Neuronal stem cell (in vitro differentiated cells): ENCODE measurements around the gene PAFAH1B1. TPM values are rescaled to one million over a fixed set of nuclear protein-coding genes. Genes with fewer than 3 reads are reported as not detected.

ENCODE experiments used
- DNase-seq: peaks from one replicate; pipeline ENCODE4 v3.0.0-alpha.2; 2013; ENCODE audit warnings: low spot score
- H2AFZ ChIP-seq: one replicate; pipeline ENCODE4 v1.6.1; 2013; ENCODE audit warnings: mild to moderate bottlenecking, low read length, inconsistent platforms
- H2AK5ac ChIP-seq: 2 replicates; pipeline ENCODE4 v1.6.1; 2013; ENCODE audit warnings: low read depth, mild to moderate bottlenecking, inconsistent platforms, low read length, moderate library complexity, mixed read lengths
- H2BK120ac ChIP-seq: 2 replicates; pipeline ENCODE4 v1.6.1; 2013; ENCODE audit warnings: low read depth, mild to moderate bottlenecking, inconsistent platforms, low read length, moderate library complexity, mixed read lengths
- H2BK12ac ChIP-seq: one replicate; pipeline ENCODE4 v1.6.1; 2013; ENCODE audit warnings: low read length, inconsistent platforms
- H2BK15ac ChIP-seq: 2 replicates; pipeline ENCODE4 v1.6.1; 2013; ENCODE audit warnings: mild to moderate bottlenecking, low read length, inconsistent platforms, mixed read lengths
- H2BK5ac ChIP-seq: one replicate; pipeline ENCODE4 v1.6.1; 2013; ENCODE audit warnings: inconsistent platforms, mild to moderate bottlenecking, low read length, moderate library complexity
- H3K14ac ChIP-seq: one replicate; pipeline ENCODE4 v1.6.1; 2013; ENCODE audit warnings: low read length, inconsistent platforms
- H3K18ac ChIP-seq: 2 replicates; pipeline ENCODE4 v1.6.1; 2013; ENCODE audit warnings: low read length, inconsistent platforms
- H3K23ac ChIP-seq: 2 replicates; pipeline ENCODE4 v1.6.1; 2013; ENCODE audit warnings: low read depth, mild to moderate bottlenecking, mixed read lengths, low read length, inconsistent platforms; ENCODE audit not compliant: poor library complexity
- H3K27ac ChIP-seq: replicated peaks from 3 replicates; pipeline ENCODE4 v1.5.1; 2013; ENCODE audit warnings: low read length, inconsistent platforms
- H3K27me3 ChIP-seq, 3 experiments: 2 replicates each; pipeline ENCODE4 v1.6.1; 2013; ENCODE audit warnings: low read length in 3 of 3, mild to moderate bottlenecking in 2 of 3, inconsistent platforms in 1 of 3, low read depth in 1 of 3, mixed read lengths in 1 of 3, moderate library complexity in 1 of 3; ENCODE audit not compliant: control insufficient read depth in 3 of 3, insufficient read depth in 3 of 3
- H3K36me3 ChIP-seq, 2 donors: replicated peaks in 1 of 2; 2 replicates each; pipeline ENCODE4 v1.6.1; 2013; ENCODE audit warnings: low read length in 2 of 2; ENCODE audit not compliant: control insufficient read depth in 2 of 2, insufficient read depth in 2 of 2
- H3K4ac ChIP-seq: 2 replicates; pipeline ENCODE4 v1.6.1; 2013; ENCODE audit warnings: inconsistent platforms, mild to moderate bottlenecking, low read length, moderate library complexity
- H3K4me1 ChIP-seq, 2 donors: 1 replicate in 1 of 2; 2 replicates in 1 of 2; pipeline ENCODE4 v1.6.1; 2013; ENCODE audit warnings: low read length in 2 of 2, low read depth in 1 of 2; ENCODE audit not compliant: control insufficient read depth in 2 of 2, insufficient read depth in 1 of 2
- H3K4me2 ChIP-seq: one replicate; pipeline ENCODE4 v1.6.1; 2013; ENCODE audit warnings: mild to moderate bottlenecking, low read length, inconsistent platforms; ENCODE audit not compliant: insufficient read depth, poor library complexity, severe bottlenecking
- H3K4me3 ChIP-seq, 2 donors: 2 replicates each; pipeline ENCODE4 v1.5.1; 2013; ENCODE audit warnings: low read length in 2 of 2, mild to moderate bottlenecking in 2 of 2, inconsistent platforms in 1 of 2, moderate library complexity in 1 of 2
- H3K79me1 ChIP-seq: one replicate; pipeline ENCODE4 v1.6.1; 2013; ENCODE audit warnings: low read depth, mild to moderate bottlenecking, inconsistent platforms, low read length, moderate library complexity
- H3K9ac ChIP-seq: one replicate; pipeline ENCODE4 v1.6.1; 2013; ENCODE audit warnings: mild to moderate bottlenecking, low read depth, low read length, inconsistent platforms; ENCODE audit not compliant: poor library complexity
- H3K9me3 ChIP-seq, 2 donors: replicated peaks in 1 of 2; 2 replicates each; pipeline versions ENCODE3 to v1.6.1; 2013; ENCODE audit warnings: low read length in 2 of 2, mild to moderate bottlenecking in 2 of 2, inconsistent platforms in 1 of 2, low read depth in 1 of 2, mixed read lengths in 1 of 2, moderate library complexity in 1 of 2; ENCODE audit not compliant: control insufficient read depth in 2 of 2, insufficient read depth in 1 of 2
- H4K8ac ChIP-seq: one replicate; pipeline ENCODE4 v1.6.1; 2013; ENCODE audit warnings: low read depth, mild to moderate bottlenecking, inconsistent platforms, low read length, moderate library complexity
- H4K91ac ChIP-seq: one replicate; pipeline ENCODE4 v1.6.1; 2013; ENCODE audit warnings: low read length, low read depth, mild to moderate bottlenecking, inconsistent platforms; ENCODE audit not compliant: poor library complexity
- WGBS, 2 donors: extraction: QIAGEN DNeasy Blood & Tissue Kit; methylation state at CpG; one replicate each; pipeline ENCODE4 v1.1.7; 2013; ENCODE audit warnings: missing lambda C conversion rate in 2 of 2, mixed read lengths in 1 of 2; ENCODE audit not compliant: insufficient read length in 2 of 2, insufficient replicate concordance in 1 of 2; ENCODE audit errors: extremely low coverage in 2 of 2; 5-methylcytosine and 5-hydroxymethylcytosine counted together
- small RNA-seq: library from polyadenylated mRNA; stranded (forward); fragments of <200 nt; extraction: miRNeasy Mini kit (QIAGEN cat#:217004); gene quantifications from one replicate; pipeline ENCODE3, GENCODE V24; 2013; ENCODE audit not compliant: insufficient read depth

PAFAH1B1 gene

DNA sequence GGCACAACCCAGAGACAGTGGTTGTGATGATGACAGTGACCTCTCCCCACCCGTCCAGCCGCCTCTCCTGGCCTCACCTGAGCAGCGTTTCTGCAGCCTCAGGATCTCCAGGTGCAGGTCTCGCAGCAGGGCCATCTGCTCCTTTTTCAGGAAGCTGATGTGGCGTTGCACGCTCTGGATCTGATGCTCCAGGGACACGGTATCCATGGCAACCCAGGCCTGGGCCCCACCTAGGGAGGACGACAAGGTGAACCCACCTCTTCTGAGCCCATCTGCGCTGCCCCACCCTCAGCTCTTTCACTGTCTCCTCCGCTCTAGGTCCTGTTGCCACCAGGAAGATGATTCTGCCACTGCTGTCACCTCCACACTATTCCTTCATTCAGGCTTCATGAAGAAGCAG lies 141.5 kb downstream of the PAFAH1B1 start:
- Histone ChIP-seq H3K9me3 (no peaks in the 10 kb centered on the region), H4K8ac (no peak overlapping the region), H2BK5ac (no peak overlapping the region), H4K91ac (no peak overlapping the region), H2BK120ac (no peak overlapping the region), H3K79me1 (no peaks in the 10 kb centered on the region), H3K4me3 (no peak overlapping the region), H3K27ac (no peak overlapping the region), H2AFZ (no peak overlapping the region), H2BK12ac (no peak overlapping the region), H3K4me2 (no peak overlapping the region), H3K14ac (peak overlapping the region; percentile 47), H3K36me3 (no peaks in the 10 kb centered on the region), H3K4ac (no peak overlapping the region), H3K18ac (no peak overlapping the region), H2BK15ac (no peak overlapping the region), H3K4me1 (no peaks in the 10 kb centered on the region), H3K23ac (no peak overlapping the region), H3K9ac (no peak overlapping the region), H2AK5ac (no peak overlapping the region), H3K27me3 (peaks cover 0 to 4% (median 0%) of the 10 kb centered on the region in 3 experiments)
- no CpG with 5 or more reads among the region's 10 CpGs for WGBS, 2 donors
- no peak for DNase-seq

Small RNAs within 50 kb of the gene (small RNA-seq; reads per million reads assigned to genes)
- not detected for gene MIR6776
- gene RN7SL608P: not detected
